HepG2 (cell line): ENCODE data around the gene TMED9. TPM values are rescaled to one million over a fixed set of nuclear protein-coding genes. Genes with fewer than 3 reads are reported as not detected.
A peak's percentile ranks its signal among the peaks of the same experiment; 100 is the strongest.

Experiments
- DBP ChIP-seq: sonication (generic); formaldehyde crosslinking; IDR thresholded peaks from 2 replicates; pipeline ENCODE4 v1.4.0; 2020; ENCODE audit warnings: missing genetic modification reagents; ENCODE audit errors: not compliant biosample characterization
- ELF4 ChIP-seq: sonication (generic); formaldehyde crosslinking; IDR thresholded peaks from 2 replicates; pipeline ENCODE4 v1.5.0; 2020; ENCODE audit warnings: missing genetic modification reagents, mild to moderate bottlenecking, moderate library complexity, borderline replicate concordance
- ERF ChIP-seq: IDR thresholded peaks from 2 replicates; pipeline ENCODE4 v1.6.1; 2018; ENCODE audit warnings: missing biosample characterization, missing genetic modification reagents
- FOXK1 ChIP-seq: sonication (generic); formaldehyde crosslinking; IDR thresholded peaks from 2 replicates; pipeline ENCODE4 v1.4.0; 2020; ENCODE audit warnings: low read depth, missing genetic modification reagents, borderline replicate concordance
- GFI1 ChIP-seq: sonication (generic); formaldehyde crosslinking; IDR thresholded peaks from 2 replicates; pipeline ENCODE4 v1.5.0; 2020; ENCODE audit warnings: missing genetic modification reagents, mild to moderate bottlenecking, borderline replicate concordance
- HINFP ChIP-seq: sonication (generic); formaldehyde crosslinking; IDR thresholded peaks from 2 replicates; pipeline ENCODE4 v1.4.0; 2020; ENCODE audit warnings: low read depth, mild to moderate bottlenecking, missing genetic modification reagents
- HNRNPK ChIP-seq: fragments of 200-400 bp; formaldehyde crosslinking; IDR thresholded peaks from 2 replicates; pipeline ENCODE4 v1.6.1; 2018; ENCODE audit warnings: low read length, low read depth, moderate library complexity, mild to moderate bottlenecking; ENCODE audit not compliant: poor library complexity, severe bottlenecking
- KLF9 ChIP-seq: IDR thresholded peaks from 2 replicates; pipeline ENCODE4 v1.6.1; 2016; ENCODE audit warnings: low read depth
- MBD4 ChIP-seq: IDR thresholded peaks from 2 replicates; pipeline ENCODE4 v1.6.1; 2012; ENCODE audit warnings: low read length, inconsistent platforms, borderline replicate concordance
- MNT ChIP-seq: fragments of 450-650 bp; IDR thresholded peaks from 2 replicates; pipeline ENCODE4 v1.6.1; 2016
- MTF2 ChIP-seq: sonication (generic); formaldehyde crosslinking; IDR thresholded peaks from 2 replicates; pipeline ENCODE4 v1.5.0; 2020; ENCODE audit warnings: missing genetic modification reagents, borderline replicate concordance
- NCOR1 ChIP-seq: fragments of 200-600 bp; sonication (generic); IDR thresholded peaks from 2 replicates; pipeline ENCODE4 v1.7.0; 2017; ENCODE audit warnings: antibody characterized with exemption, low read length, borderline replicate concordance
- NFATC3 ChIP-seq: sonication (generic); formaldehyde crosslinking; IDR thresholded peaks from 2 replicates; pipeline ENCODE4 v1.5.1; 2020; ENCODE audit warnings: mild to moderate bottlenecking, missing genetic modification reagents
- NFKBIZ ChIP-seq: IDR thresholded peaks from 2 replicates; pipeline ENCODE4 v1.6.1; 2018; ENCODE audit warnings: missing genetic modification reagents, missing compliant biosample characterization
- NR1H2 ChIP-seq: sonication (generic); formaldehyde crosslinking; IDR thresholded peaks from 2 replicates; pipeline ENCODE4 v1.8.1; 2022; ENCODE audit warnings: low read depth, missing genetic modification reagents, borderline replicate concordance
- YEATS4 ChIP-seq: sonication (generic); formaldehyde crosslinking; IDR thresholded peaks from 2 replicates; pipeline ENCODE4 v1.4.0; 2020; ENCODE audit warnings: missing genetic modification reagents, borderline replicate concordance
- ZBTB38 ChIP-seq: sonication (generic); formaldehyde crosslinking; IDR thresholded peaks from 2 replicates; pipeline ENCODE4 v1.5.1; 2020; ENCODE audit warnings: mild to moderate bottlenecking, missing genetic modification reagents
- ZNF12 ChIP-seq: sonication (generic); formaldehyde crosslinking; IDR thresholded peaks from 2 replicates; pipeline ENCODE4 v1.5.0; 2020; ENCODE audit warnings: missing genetic modification reagents
- ZNF337 ChIP-seq: sonication (generic); formaldehyde crosslinking; IDR thresholded peaks from 2 replicates; pipeline ENCODE4 v1.5.1; 2020; ENCODE audit warnings: missing genetic modification reagents, low read depth, mild to moderate bottlenecking, borderline replicate concordance
- ZNF644 ChIP-seq: IDR thresholded peaks from 2 replicates; pipeline ENCODE4 v1.6.1; 2016; ENCODE audit warnings: low read depth
- ZNF687 ChIP-seq: sonication (generic); formaldehyde crosslinking; IDR thresholded peaks from 2 replicates; pipeline ENCODE4 v1.5.1; 2020; ENCODE audit warnings: mild to moderate bottlenecking, missing genetic modification reagents, moderate library complexity
- ZNF772 ChIP-seq: sonication (generic); formaldehyde crosslinking; IDR thresholded peaks from 2 replicates; pipeline ENCODE4 v1.5.0; 2020; ENCODE audit warnings: mild to moderate bottlenecking, missing genetic modification reagents
- polyA plus RNA-seq, 8 experiments: library from polyadenylated mRNA; depleted of rRNA in 3 of 8; stranded (reverse) in 7 of 8; unstranded in 1 of 8; fragments of >200 nt; fragmentation: Illumina TruSeq in 4 of 8; extraction: Trizol in 4 of 8; gene quantifications; 2 replicates each; pipeline versions ENCODE4 v1.2.1 to v1.2.3, GENCODE V29; 2011 to 2016; ENCODE audit warnings: low read depth in 4 of 8, missing spikeins in 1 of 8, mixed read lengths in 1 of 8; ENCODE audit not compliant: insufficient read depth in 1 of 8
- total RNA-seq, 5 experiments: library from RNA; depleted of rRNA; stranded (reverse); fragments of >200 nt; fragmentation: Illumina TruSeq; extraction: Trizol; gene quantifications; 2 replicates each; pipeline ENCODE4 v1.2.3, GENCODE V29; 2016; ENCODE audit warnings: low read depth in 1 of 5

The TMED9 gene
- total and polyA plus RNA-seq, 2 of the 13 experiments (the other 11 are each of a cell fraction or from before 2014, with no cell fraction given) = 161 to 350 TPM

GRCh38 chr5:177599731-177600507 lies 7.9 kb downstream of the TMED9 start, which contains the start of gene B4GALT7 (continued):
- TF ChIP-seq HINFP (CRISPR knock-in tag) (peak; percentile 67; the same call in 1 of the 2 replicates), HNRNPK (no peak), FOXK1 (CRISPR knock-in tag) (peak; percentile 41; the same call in 1 of the 2 replicates), ZBTB38 (no peak), ZNF772 (peak; percentile 74; the same call in 1 of the 2 replicates), MTF2 (CRISPR knock-in tag) (no peak; the same call in 1 of the 2 replicates), NCOR1 (no peak), MNT (no peak), ZNF337 (no peak), ERF (CRISPR knock-in tag) (peak; percentile 44; the same call in 1 of the 2 replicates), ZNF687 (CRISPR knock-in tag) (peak; percentile 77; the same call in 1 of the 2 replicates), KLF9 (CRISPR knock-in tag) (0 out of 2 replicates have a peak, but pooled peaks have one; percentile 41), DBP (CRISPR knock-in tag) (no peak), NFATC3 (CRISPR knock-in tag) (no peak), NFKBIZ (CRISPR knock-in tag) (0 out of 2 replicates have a peak, but pooled peaks have one; percentile 48), ZNF644 (no peak), ZNF12 (no peak), YEATS4 (CRISPR knock-in tag) (peak; percentile 91), ELF4 (CRISPR knock-in tag) (no peak), NR1H2 (no peak), GFI1 (CRISPR knock-in tag) (0 out of 2 replicates have a peak, but pooled peaks have one; percentile 33), MBD4 (no peak)
